IMR-90 (cell line): ENCODE measurements around the gene PKDCC. TPM values are rescaled to one million over a fixed set of nuclear protein-coding genes. Genes with fewer than 3 reads are reported as not detected.

Source experiments
- ATAC-seq: fragments of 200-7000 bp; cut with Tn5 transposase; 2 replicates; pipeline ENCODE4 v1.9.1; 2020; ENCODE audit warnings: low read depth, mild to moderate bottlenecking, moderate library complexity
- BruUV-seq: library from RNA; stranded (reverse); fragments of 400-500 nt; replicated peaks from 2 replicates; lab custom pipeline; 2021; lab: Mats Ljungman, UMichigan
- CTCF ChIA-PET: fragments of 300-600 bp; formaldehyde crosslinking; extraction: SDS; loops from one replicate; lab custom pipeline; 2021; ENCODE audit warnings: antibody characterized with exemption; lab: Yijun Ruan, JAX
- POLR2A ChIA-PET: fragments of 300-600 bp; sonication (Branson Sonifier 250); formaldehyde crosslinking; loops from one replicate; lab custom pipeline; 2022; ENCODE audit warnings: antibody characterized with exemption; ENCODE audit not compliant: unreplicated experiment; lab: Charles Lee
- DNase-seq: peaks from one replicate; pipeline ENCODE4 v3.0.0; 2013
- H2AFZ ChIP-seq: replicated peaks from 2 replicates; pipeline ENCODE3; 2013; ENCODE audit warnings: low read length, mild to moderate bottlenecking; ENCODE audit not compliant: poor library complexity
- H2AK5ac ChIP-seq: 2 replicates; pipeline ENCODE4 v1.6.1; 2013; ENCODE audit warnings: low read depth, low read length, inconsistent platforms
- H2AK9ac ChIP-seq: replicated peaks from 2 replicates; pipeline ENCODE3; 2013; ENCODE audit warnings: mild to moderate bottlenecking, low read depth, low read length, moderate library complexity; ENCODE audit not compliant: poor library complexity
- H2BK120ac ChIP-seq: 2 replicates; pipeline ENCODE4 v1.6.1; 2013; ENCODE audit warnings: low read depth, low read length, inconsistent platforms
- H2BK15ac ChIP-seq: 3 replicates; pipeline ENCODE4 v1.6.1; 2013; ENCODE audit warnings: low read depth, low read length, inconsistent platforms
- H2BK20ac ChIP-seq: 2 replicates; pipeline ENCODE4 v1.6.1; 2013; ENCODE audit warnings: low read depth, mild to moderate bottlenecking, inconsistent platforms, low read length, moderate library complexity
- H2BK5ac ChIP-seq: 2 replicates; pipeline ENCODE4 v1.6.1; 2013; ENCODE audit warnings: mild to moderate bottlenecking, low read depth, low read length, inconsistent platforms; ENCODE audit not compliant: poor library complexity, severe bottlenecking
- H3K14ac ChIP-seq: replicated peaks from 2 replicates; pipeline ENCODE4 v1.6.1; 2013; ENCODE audit warnings: low read depth, low read length, inconsistent platforms
- H3K18ac ChIP-seq: 2 replicates; pipeline ENCODE4 v1.6.1; 2013; ENCODE audit warnings: low read depth, low read length, control low read depth
- H3K23ac ChIP-seq: 2 replicates; pipeline ENCODE4 v1.6.1; 2013; ENCODE audit warnings: low read depth, low read length, inconsistent platforms
- H3K27ac ChIP-seq: 2 replicates; pipeline ENCODE4 v1.5.1; 2013; ENCODE audit warnings: mild to moderate bottlenecking, control low read depth, low read length; ENCODE audit not compliant: insufficient read depth
- H3K27me3 ChIP-seq: 2 replicates; pipeline ENCODE4 v1.6.1; 2013; ENCODE audit warnings: low read length; ENCODE audit not compliant: control insufficient read depth, insufficient read depth
- H3K36me3 ChIP-seq: 2 replicates; pipeline ENCODE4 v1.6.1; 2013; ENCODE audit warnings: low read length, mixed read lengths; ENCODE audit not compliant: control insufficient read depth, insufficient read depth
- H3K4ac ChIP-seq: 2 replicates; pipeline ENCODE4 v1.6.1; 2013; ENCODE audit warnings: low read depth, low read length, inconsistent platforms
- H3K4me1 ChIP-seq: 2 replicates; pipeline ENCODE4 v1.6.1; 2013; ENCODE audit warnings: low read length, mixed read lengths; ENCODE audit not compliant: control insufficient read depth, insufficient read depth
- H3K4me2 ChIP-seq: 2 replicates; pipeline ENCODE4 v1.6.1; 2013; ENCODE audit warnings: low read depth, mild to moderate bottlenecking, control low read depth, low read length, moderate library complexity
- H3K4me3 ChIP-seq: 2 replicates; pipeline ENCODE4 v1.5.1; 2013; ENCODE audit warnings: low read depth, mild to moderate bottlenecking, control low read depth, low read length, moderate library complexity; ENCODE audit not compliant: insufficient read depth
- H3K56ac ChIP-seq: 2 replicates; pipeline ENCODE4 v1.6.1; 2013; ENCODE audit warnings: low read length, inconsistent platforms; ENCODE audit not compliant: insufficient read depth; ENCODE audit errors: extremely low read depth
- H3K79me1 ChIP-seq, 2 experiments: 2 replicates each; pipeline ENCODE4 v1.6.1; 2013; ENCODE audit warnings: low read length in 2 of 2, inconsistent platforms in 1 of 2, low read depth in 1 of 2
- H3K9ac ChIP-seq: 2 replicates; pipeline ENCODE4 v1.6.1; 2013; ENCODE audit warnings: low read depth, low read length, control low read depth
- H3K9me1 ChIP-seq: 2 replicates; pipeline ENCODE4 v1.6.1; 2013; ENCODE audit warnings: low read length, inconsistent platforms; ENCODE audit not compliant: insufficient read depth
- H3K9me3 ChIP-seq: 2 replicates; pipeline ENCODE4 v1.6.1; 2013; ENCODE audit warnings: low read length; ENCODE audit not compliant: control insufficient read depth, insufficient read depth
- H4K20me1 ChIP-seq: 2 replicates; pipeline ENCODE4 v1.6.1; 2013; ENCODE audit warnings: low read length, inconsistent platforms; ENCODE audit not compliant: insufficient read depth
- H4K5ac ChIP-seq: 2 replicates; pipeline ENCODE4 v1.6.1; 2013; ENCODE audit warnings: mild to moderate bottlenecking, low read depth, low read length, control low read depth
- H4K8ac ChIP-seq, 2 experiments: 2 replicates each; pipeline ENCODE4 v1.6.1; 2013; ENCODE audit warnings: low read depth in 2 of 2, low read length in 2 of 2, control low read depth in 1 of 2, inconsistent platforms in 1 of 2
- H4K91ac ChIP-seq: 2 replicates; pipeline ENCODE4 v1.6.1; 2013; ENCODE audit warnings: low read depth, low read length, inconsistent platforms; ENCODE audit not compliant: insufficient read depth
- BHLHE40 ChIP-seq: fragments of 150-350 bp; IDR thresholded peaks from 2 replicates; pipeline ENCODE4 v1.6.1; 2016; ENCODE audit warnings: mild to moderate bottlenecking, low read depth, low read length
- CEBPB ChIP-seq: IDR thresholded peaks from 2 replicates; pipeline ENCODE4 v1.6.1; 2012; ENCODE audit warnings: low read depth, low read length, improper control_type of control experiment
- CHD1 ChIP-seq: IDR thresholded peaks from 2 replicates; pipeline ENCODE4 v1.6.1; 2012; ENCODE audit warnings: low read depth, low read length, improper control_type of control experiment
- MAFK ChIP-seq: IDR thresholded peaks from 2 replicates; pipeline ENCODE4 v1.6.1; 2012; ENCODE audit warnings: low read depth, low read length, improper control_type of control experiment
- MAZ ChIP-seq: IDR thresholded peaks from 2 replicates; pipeline ENCODE4 v1.6.1; 2012; ENCODE audit warnings: low read depth, mild to moderate bottlenecking, low read length, improper control_type of control experiment, moderate library complexity, borderline replicate concordance
- MXI1 ChIP-seq: IDR thresholded peaks from 2 replicates; pipeline ENCODE4 v1.6.1; 2012; ENCODE audit warnings: low read depth, mild to moderate bottlenecking, low read length, moderate library complexity, borderline replicate concordance
- NFE2L2 ChIP-seq: fragments of 150-350 bp; IDR thresholded peaks from 2 replicates; pipeline ENCODE4 v1.6.1; 2016; ENCODE audit warnings: low read depth, mild to moderate bottlenecking, low read length
- RAD21 ChIP-seq: IDR thresholded peaks from 2 replicates; pipeline ENCODE4 v1.6.1; 2012; ENCODE audit warnings: low read length, improper control_type of control experiment
- RCOR1 ChIP-seq: IDR thresholded peaks from 2 replicates; pipeline ENCODE4 v1.6.1; 2012; ENCODE audit warnings: mild to moderate bottlenecking, low read length, improper control_type of control experiment; ENCODE audit not compliant: insufficient replicate concordance
- RFX5 ChIP-seq: IDR thresholded peaks from 2 replicates; pipeline ENCODE4 v1.8.0; 2012; ENCODE audit warnings: low read depth, mild to moderate bottlenecking, low read length, moderate library complexity
- WGBS, 2 experiments: methylation state at CpG; one replicate each; pipeline versions ENCODE4 v1.1.5 to v1.1.7; 2013; ENCODE audit warnings: missing lambda C conversion rate in 2 of 2; ENCODE audit not compliant: insufficient read length in 1 of 2; ENCODE audit errors: extremely low coverage in 2 of 2; 5-methylcytosine and 5-hydroxymethylcytosine counted together
- dilution Hi-C: fragments of 300-500 bp; cut with HindIII; formaldehyde crosslinking; loops from one replicate; pipeline ENCODE4 v1.14.3; 2018; ENCODE audit warnings: low sequenced_read_pairs; ENCODE audit not compliant: unreplicated experiment
- in situ Hi-C: fragments of 300-500 bp; cut with MboI; formaldehyde crosslinking; loops from 3 replicates; pipeline ENCODE4 v1.14.3; 2019; ENCODE audit warnings: low sequenced_read_pairs, inconsistent platforms, mixed read lengths
- intact Hi-C: fragments of 100-400 bp; cut with micrococcal nuclease; formaldehyde crosslinking; loops from 2 replicates; pipeline ENCODE4 v1.10.0; 2022
- polyA plus RNA-seq, 3 experiments: library from polyadenylated mRNA; depleted of rRNA; stranded (reverse); fragments of >200 nt; gene quantifications; 2 replicates each; pipeline ENCODE4 v1.2.3, GENCODE V29; 2012; ENCODE audit warnings: low replicate concordance in 1 of 3
- total RNA-seq: library from RNA; depleted of rRNA; stranded (reverse); fragments of >200 nt; gene quantifications from 2 replicates; pipeline ENCODE4 v1.2.3, GENCODE V29; 2012
- TF ChIP-seq, protein P1 (sequence below): fragments of 150-350 bp; IDR thresholded peaks from 2 replicates; pipeline ENCODE4 v1.6.1; 2017; ENCODE audit warnings: mild to moderate bottlenecking, antibody characterized with exemption, low read length, low read depth
- TF ChIP-seq, protein P2 (sequence below): fragments of 150-350 bp; IDR thresholded peaks from 2 replicates; pipeline ENCODE4 v1.6.1; 2016; ENCODE audit warnings: low read depth, mild to moderate bottlenecking, low read length, moderate library complexity, borderline replicate concordance
- TF ChIP-seq, protein P3 (sequence below): conservative IDR thresholded peaks from 2 replicates; pipeline ENCODE4 v1.5.1; 2012; ENCODE audit warnings: mild to moderate bottlenecking, low read depth, low read length, improper control_type of control experiment

Gene PKDCC
- total and polyA plus RNA-seq, 2 of the 4 experiments (the other 2 are of a cell fraction): 55.6 to 95.7 TPM

DNA sequence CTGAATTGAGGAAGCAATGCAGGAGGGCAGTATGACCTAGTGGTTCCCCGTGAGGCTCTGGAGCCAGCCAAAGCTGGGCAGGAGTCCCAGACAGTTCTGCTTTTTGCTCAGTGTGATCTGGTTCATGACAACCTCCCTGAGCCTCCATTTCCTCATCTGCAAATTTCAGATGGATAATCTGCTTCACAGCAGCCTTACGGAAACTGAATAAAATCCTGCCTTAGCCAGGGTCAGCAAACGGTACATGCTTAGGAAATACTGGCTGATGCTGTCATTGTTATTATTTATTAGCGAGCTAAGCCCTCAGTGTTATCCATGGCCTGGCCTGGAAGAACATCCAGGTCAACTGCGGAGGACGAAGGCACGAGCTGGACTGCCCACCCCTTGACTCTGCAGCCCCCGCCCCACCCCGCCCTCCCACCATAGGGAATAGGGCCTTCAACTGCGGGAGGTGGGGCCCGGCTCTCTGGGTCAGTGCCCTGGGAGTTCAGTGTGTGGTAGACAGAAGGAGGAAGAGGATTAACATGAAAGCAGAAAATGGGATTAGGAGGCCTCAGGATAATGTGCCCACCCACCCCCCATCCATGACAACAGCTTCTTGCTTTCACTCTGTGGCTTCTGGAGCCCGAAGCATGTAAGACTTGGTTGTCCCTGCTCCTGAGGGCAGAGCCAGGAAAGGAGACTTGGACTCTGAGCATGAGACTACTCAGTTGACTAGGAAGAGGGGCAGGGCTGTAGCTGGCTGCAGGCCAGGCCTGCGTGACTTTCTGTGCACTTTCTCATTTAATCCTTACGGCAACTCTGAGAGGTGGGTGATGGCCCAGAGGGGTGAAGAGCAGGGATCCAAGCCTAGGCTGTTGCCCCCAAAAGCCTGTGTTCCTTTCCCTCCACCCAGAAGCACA lies 13.1 kb downstream of the PKDCC start:
- POLR2A ChIA-PET: no interaction called here
- Histone ChIP-seq H3K4me3 (no peak overlapping the region), H2BK20ac (peak overlapping the region; percentile 95), H3K79me1 (peaks cover 0 to 30% of the 10 kb centered on the region in 2 experiments; a peak in 3 of 4 replicates), H2AK5ac (peak overlapping the region; percentile 81), H3K23ac (peak overlapping the region; percentile 45; the same call in 1 of the 2 replicates), H3K36me3 (peaks cover 43% of the 10 kb centered on the region), H3K4me2 (no peak overlapping the region), H3K9me1 (peaks cover 36% of the 10 kb centered on the region), H3K27ac (peak overlapping the region; percentile 62; the same call in 1 of the 2 replicates), H4K20me1 (no peaks in the 10 kb centered on the region), H4K5ac (peak overlapping the region; percentile 52), H3K9me3 (no peaks in the 10 kb centered on the region), H4K8ac (peak overlapping the region in 1 of 2 experiments; percentile 78; a peak in 1 of 4 replicates), H3K4ac (peak overlapping the region; percentile 95), H4K91ac (peak overlapping the region; percentile 97), H3K9ac (no peak overlapping the region; the same call in 1 of the 2 replicates), H3K18ac (peak overlapping the region; percentile 31), H2BK5ac (peak overlapping the region; percentile 0), H3K27me3 (no peaks in the 10 kb centered on the region), H3K56ac (no peak overlapping the region), H3K14ac (peak overlapping the region; percentile 89), H2BK120ac (peak overlapping the region; percentile 83), H2AK9ac (no peak overlapping the region), H2BK15ac (peak overlapping the region; percentile 80; the same call in 2 of the 3 replicates), H3K4me1 (peaks cover 33% of the 10 kb centered on the region), H2AFZ (peak overlapping the region; percentile 12)
- ATAC-seq (peak; percentile 7), DNase-seq (peak; percentile 31)
- in situ Hi-C loops: no loop called here
- TF ChIP-seq CEBPB: no peak
- no peak for TF ChIP-seq RAD21
- no peak for TF ChIP-seq MAZ
- TF ChIP-seq, protein P1, sequence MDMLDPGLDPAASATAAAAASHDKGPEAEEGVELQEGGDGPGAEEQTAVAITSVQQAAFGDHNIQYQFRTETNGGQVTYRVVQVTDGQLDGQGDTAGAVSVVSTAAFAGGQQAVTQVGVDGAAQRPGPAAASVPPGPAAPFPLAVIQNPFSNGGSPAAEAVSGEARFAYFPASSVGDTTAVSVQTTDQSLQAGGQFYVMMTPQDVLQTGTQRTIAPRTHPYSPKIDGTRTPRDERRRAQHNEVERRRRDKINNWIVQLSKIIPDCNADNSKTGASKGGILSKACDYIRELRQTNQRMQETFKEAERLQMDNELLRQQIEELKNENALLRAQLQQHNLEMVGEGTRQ: no peak
- TF ChIP-seq CHD1: no peak
- TF ChIP-seq NFE2L2: no peak
- no peak for TF ChIP-seq MAFK
- TF ChIP-seq, protein P2, sequence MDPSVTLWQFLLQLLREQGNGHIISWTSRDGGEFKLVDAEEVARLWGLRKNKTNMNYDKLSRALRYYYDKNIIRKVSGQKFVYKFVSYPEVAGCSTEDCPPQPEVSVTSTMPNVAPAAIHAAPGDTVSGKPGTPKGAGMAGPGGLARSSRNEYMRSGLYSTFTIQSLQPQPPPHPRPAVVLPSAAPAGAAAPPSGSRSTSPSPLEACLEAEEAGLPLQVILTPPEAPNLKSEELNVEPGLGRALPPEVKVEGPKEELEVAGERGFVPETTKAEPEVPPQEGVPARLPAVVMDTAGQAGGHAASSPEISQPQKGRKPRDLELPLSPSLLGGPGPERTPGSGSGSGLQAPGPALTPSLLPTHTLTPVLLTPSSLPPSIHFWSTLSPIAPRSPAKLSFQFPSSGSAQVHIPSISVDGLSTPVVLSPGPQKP: no peak
- TF ChIP-seq, protein P3, sequence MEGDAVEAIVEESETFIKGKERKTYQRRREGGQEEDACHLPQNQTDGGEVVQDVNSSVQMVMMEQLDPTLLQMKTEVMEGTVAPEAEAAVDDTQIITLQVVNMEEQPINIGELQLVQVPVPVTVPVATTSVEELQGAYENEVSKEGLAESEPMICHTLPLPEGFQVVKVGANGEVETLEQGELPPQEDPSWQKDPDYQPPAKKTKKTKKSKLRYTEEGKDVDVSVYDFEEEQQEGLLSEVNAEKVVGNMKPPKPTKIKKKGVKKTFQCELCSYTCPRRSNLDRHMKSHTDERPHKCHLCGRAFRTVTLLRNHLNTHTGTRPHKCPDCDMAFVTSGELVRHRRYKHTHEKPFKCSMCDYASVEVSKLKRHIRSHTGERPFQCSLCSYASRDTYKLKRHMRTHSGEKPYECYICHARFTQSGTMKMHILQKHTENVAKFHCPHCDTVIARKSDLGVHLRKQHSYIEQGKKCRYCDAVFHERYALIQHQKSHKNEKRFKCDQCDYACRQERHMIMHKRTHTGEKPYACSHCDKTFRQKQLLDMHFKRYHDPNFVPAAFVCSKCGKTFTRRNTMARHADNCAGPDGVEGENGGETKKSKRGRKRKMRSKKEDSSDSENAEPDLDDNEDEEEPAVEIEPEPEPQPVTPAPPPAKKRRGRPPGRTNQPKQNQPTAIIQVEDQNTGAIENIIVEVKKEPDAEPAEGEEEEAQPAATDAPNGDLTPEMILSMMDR: no peak
- no peak for TF ChIP-seq RCOR1
- TF ChIP-seq BHLHE40: no peak
- TF ChIP-seq MXI1: no peak
- TF ChIP-seq RFX5: no peak
- CTCF ChIA-PET: interaction anchor here (1.1 kb wide), 1 partner anchor 207 kb away, joined by 3 read pairs; no protein-coding TSS in a partner anchor
- intact Hi-C loops: no loop called here
- BruUV-seq: no TSS peak
- dilution Hi-C loops: no loop called here
- WGBS, 2 experiments: 43% methylated on average over 2 of the region's 14 CpGs; no CpG with 5 or more reads in 1 of the 2 experiments
